IMR-90 (cell line): ENCODE data around the gene HDGFL2. TPM values are rescaled to one million over a fixed set of nuclear protein-coding genes. Genes with fewer than 3 reads are reported as not detected.

Experiments
- microRNA-seq, 2 experiments: library from miRNA; stranded (forward) in 1 of 2; unstranded in 1 of 2; fragments of 10-50 nt in 1 of 2; fragments of <30 nt in 1 of 2; gene quantifications in 1 of 2; microRNA quantifications in 1 of 2; one replicate each; pipeline versions ENCODE3 to v1.1.0; 2013 to 2020; ENCODE audit not compliant: insufficient read depth in 1 of 2, insufficient read length in 1 of 2, unreplicated experiment in 1 of 2
- polyA plus RNA-seq, 3 experiments: library from polyadenylated mRNA; depleted of rRNA; stranded (reverse); fragments of >200 nt; gene quantifications; 2 replicates each; pipeline ENCODE4 v1.2.3, GENCODE V29; 2012; ENCODE audit warnings: low replicate concordance in 1 of 3
- small RNA-seq, 5 experiments: library from RNA; depleted of rRNA; stranded (forward); fragments of <200 nt; gene quantifications; one replicate each; pipeline ENCODE3, GENCODE V24; 2012
- total RNA-seq: library from RNA; depleted of rRNA; stranded (reverse); fragments of >200 nt; gene quantifications from 2 replicates; pipeline ENCODE4 v1.2.3, GENCODE V29; 2012; rRNA removed

Gene HDGFL2
- total and polyA plus RNA-seq, 2 of the 4 experiments (the other 2 are of a cell fraction), result 35.8 to 48.5 TPM

Small RNAs within 50 kb of the gene (microRNA-seq; reads per million reads assigned to microRNA genes)
- gene MIR4746, result 0 to 2.2 reads per million in 2 experiments

Small RNAs within 50 kb of the gene (small RNA-seq; reads per million reads assigned to genes)
- 0 reads per million in 5 experiments for gene MIR4746

Other genes starting within 250 kb of the HDGFL2 start
- gene EBI3, start 242.8 kb upstream of the HDGFL2 start, total RNA-seq, result 0.28 and 0.36 TPM in 2 replicates
- gene EBI3, start 242.8 kb upstream of the HDGFL2 start, polyA plus RNA-seq (2012; rRNA removed), result 2.7 and 3.0 TPM in 2 replicates
- 15.6 and 20.3 TPM in 2 replicates for gene YJU2, start 225.2 kb upstream of the HDGFL2 start, total RNA-seq
- gene YJU2, start 225.2 kb upstream of the HDGFL2 start, polyA plus RNA-seq (2012; rRNA removed), result 18.8 and 18.9 TPM in 2 replicates
- not detected in 2 replicates for gene SHD, start 193.0 kb upstream of the HDGFL2 start, total RNA-seq
- gene SHD, start 193.0 kb upstream of the HDGFL2 start, polyA plus RNA-seq (2012; rRNA removed), result not detected in 2 replicates
- gene TMIGD2, start 169.9 kb upstream of the HDGFL2 start, total RNA-seq, result not detected in 2 replicates
- gene TMIGD2, start 169.9 kb upstream of the HDGFL2 start, polyA plus RNA-seq (2012; rRNA removed), result not detected in 2 replicates
- 17.4 and 19.2 TPM in 2 replicates for gene FSD1, start 167.7 kb upstream of the HDGFL2 start, total RNA-seq
- gene FSD1, start 167.7 kb upstream of the HDGFL2 start, polyA plus RNA-seq (2012; rRNA removed), result 23.4 and 24.4 TPM in 2 replicates
- 1.3 and 1.4 TPM in 2 replicates for gene STAP2, start 133.5 kb upstream of the HDGFL2 start, total RNA-seq
- 3.2 and 3.4 TPM in 2 replicates for gene STAP2, start 133.5 kb upstream of the HDGFL2 start, polyA plus RNA-seq (2012; rRNA removed)
- 2.3 and 3.3 TPM in 2 replicates for gene MPND, start 128.7 kb upstream of the HDGFL2 start, total RNA-seq
- gene MPND, start 128.7 kb upstream of the HDGFL2 start, polyA plus RNA-seq (2012; rRNA removed), result 8.1 and 9.8 TPM in 2 replicates
- 28.1 and 32.2 TPM in 2 replicates for gene SH3GL1, start 71.8 kb upstream of the HDGFL2 start, total RNA-seq
- 138 and 161 TPM in 2 replicates for gene SH3GL1, start 71.8 kb upstream of the HDGFL2 start, polyA plus RNA-seq (2012; rRNA removed)
- 11.4 and 12.4 TPM in 2 replicates for gene CHAF1A, start 69.7 kb upstream of the HDGFL2 start, total RNA-seq
- gene CHAF1A, start 69.7 kb upstream of the HDGFL2 start, polyA plus RNA-seq (2012; rRNA removed), result 22.9 and 26.7 TPM in 2 replicates
- gene UBXN6, start 14.5 kb upstream of the HDGFL2 start, total RNA-seq, result 74.2 and 84.2 TPM in 2 replicates
- gene UBXN6, start 14.5 kb upstream of the HDGFL2 start, polyA plus RNA-seq (2012; rRNA removed), result 86.5 and 98.3 TPM in 2 replicates
- under 0.01 TPM in 2 replicates for gene PLIN4, start 46.2 kb downstream of the HDGFL2 start, total RNA-seq
- gene PLIN4, start 46.2 kb downstream of the HDGFL2 start, polyA plus RNA-seq (2012; rRNA removed), result 0.07 and 0.09 TPM in 2 replicates
- not detected in 2 replicates for gene PLIN5, start 62.9 kb downstream of the HDGFL2 start, total RNA-seq
- not detected in 2 replicates for gene PLIN5, start 62.9 kb downstream of the HDGFL2 start, polyA plus RNA-seq (2012; rRNA removed)
- gene LRG1, start 67.7 kb downstream of the HDGFL2 start, total RNA-seq, result not detected in 2 replicates
- 0.03 TPM in 1 of 2 replicates, not detected in the other for gene LRG1, start 67.7 kb downstream of the HDGFL2 start, polyA plus RNA-seq (2012; rRNA removed)
- 0.18 and 0.28 TPM in 2 replicates for gene SEMA6B, start 87.4 kb downstream of the HDGFL2 start, total RNA-seq
- 0.72 and 0.73 TPM in 2 replicates for gene SEMA6B, start 87.4 kb downstream of the HDGFL2 start, polyA plus RNA-seq (2012; rRNA removed)
- 2.5 and 3.1 TPM in 2 replicates for gene TNFAIP8L1, start 167.2 kb downstream of the HDGFL2 start, total RNA-seq
- gene TNFAIP8L1, start 167.2 kb downstream of the HDGFL2 start, polyA plus RNA-seq (2012; rRNA removed), result 6.0 TPM in 2 replicates
- gene MYDGF, start 198.0 kb downstream of the HDGFL2 start, total RNA-seq, result 160 and 203 TPM in 2 replicates
- gene MYDGF, start 198.0 kb downstream of the HDGFL2 start, polyA plus RNA-seq (2012; rRNA removed), result 310 and 381 TPM in 2 replicates